Smooth muscle cell (in vitro differentiated cells): ENCODE measurements around the gene PDGFRB. TPM values are rescaled to one million over a fixed set of nuclear protein-coding genes. Genes with fewer than 3 reads are reported as not detected.

ENCODE experiments used
- DNase-seq: peaks from one replicate; lab custom pipeline; 2025; ENCODE audit not compliant: unreplicated experiment; lab: John Stamatoyannopoulos, UW
- H2AFZ ChIP-seq: fragments of 200-600 bp; sonication (generic); 2 replicates; pipeline ENCODE4 v1.6.0; 2016; ENCODE audit warnings: antibody characterized with exemption, low read depth, mild to moderate bottlenecking
- H3F3A ChIP-seq: fragments of 200-600 bp; sonication (generic); 2 replicates; pipeline ENCODE4 v1.6.0; 2017; ENCODE audit warnings: antibody characterized with exemption, low read depth
- H3K27ac ChIP-seq: fragments of 200-600 bp; sonication (generic); 2 replicates; pipeline ENCODE4 v1.5.1; 2016; ENCODE audit warnings: low read depth, mild to moderate bottlenecking
- H3K27me3 ChIP-seq: fragments of 200-600 bp; sonication (generic); 2 replicates; pipeline ENCODE4 v1.6.1; 2016; ENCODE audit warnings: low read depth, mild to moderate bottlenecking
- H3K36me3 ChIP-seq: fragments of 200-600 bp; sonication (generic); 2 replicates; pipeline ENCODE4 v1.5.1; 2016; ENCODE audit warnings: low read depth
- H3K4me1 ChIP-seq: fragments of 200-600 bp; sonication (generic); 2 replicates; pipeline ENCODE4 v1.5.1; 2016; ENCODE audit warnings: low read depth
- H3K4me2 ChIP-seq: fragments of 200-600 bp; sonication (generic); 2 replicates; pipeline ENCODE4 v1.6.0; 2016; ENCODE audit warnings: mild to moderate bottlenecking
- H3K4me3 ChIP-seq: fragments of 200-600 bp; sonication (generic); 2 replicates; pipeline ENCODE4 v1.5.1; 2016; ENCODE audit warnings: mild to moderate bottlenecking
- H3K79me2 ChIP-seq: fragments of 200-600 bp; sonication (generic); 2 replicates; pipeline ENCODE4 v1.6.0; 2016; ENCODE audit warnings: low read depth, mild to moderate bottlenecking
- H3K9ac ChIP-seq: fragments of 200-600 bp; sonication (generic); 2 replicates; pipeline ENCODE4 v1.6.0; 2016; ENCODE audit warnings: low read depth
- H3K9me3 ChIP-seq: fragments of 200-600 bp; sonication (generic); replicated peaks from 2 replicates; pipeline ENCODE4 v1.5.1; 2016; ENCODE audit warnings: low read depth
- H4K20me1 ChIP-seq: fragments of 200-600 bp; sonication (generic); 2 replicates; pipeline ENCODE4 v1.6.0; 2016; ENCODE audit warnings: low read depth
- CTCF ChIP-seq: fragments of 200-600 bp; sonication (generic); IDR thresholded peaks from 2 replicates; pipeline ENCODE4 v1.5.1; 2017; ENCODE audit warnings: borderline replicate concordance, mild to moderate bottlenecking, antibody characterized with exemption; ENCODE audit not compliant: insufficient read depth, poor library complexity, severe bottlenecking
- WGBS: methylation state at CpG from one replicate; pipeline ENCODE4 v1.1.7; 2016; ENCODE audit warnings: low lambda C conversion rate; 5-methylcytosine and 5-hydroxymethylcytosine counted together
- polyA plus RNA-seq: library from polyadenylated mRNA; unstranded; fragments of >200 nt; fragmentation: Nextera tagmentation; extraction: Ambion mirVana; gene quantifications from 2 replicates; pipeline ENCODE4 v1.2.1, GENCODE V29; 2016
- total RNA-seq: library from RNA; depleted of rRNA; stranded (reverse); fragments of >200 nt; gene quantifications from 2 replicates; pipeline ENCODE4 v1.2.3, GENCODE V29; 2014

Gene PDGFRB
- total and polyA plus RNA-seq, 2 experiments from 2014 or later = 370 to 522 TPM

GRCh38 chr5:150195736-150196485 lies 40.3 kb upstream of the PDGFRB start:
- no peak for DNase-seq

DNA sequence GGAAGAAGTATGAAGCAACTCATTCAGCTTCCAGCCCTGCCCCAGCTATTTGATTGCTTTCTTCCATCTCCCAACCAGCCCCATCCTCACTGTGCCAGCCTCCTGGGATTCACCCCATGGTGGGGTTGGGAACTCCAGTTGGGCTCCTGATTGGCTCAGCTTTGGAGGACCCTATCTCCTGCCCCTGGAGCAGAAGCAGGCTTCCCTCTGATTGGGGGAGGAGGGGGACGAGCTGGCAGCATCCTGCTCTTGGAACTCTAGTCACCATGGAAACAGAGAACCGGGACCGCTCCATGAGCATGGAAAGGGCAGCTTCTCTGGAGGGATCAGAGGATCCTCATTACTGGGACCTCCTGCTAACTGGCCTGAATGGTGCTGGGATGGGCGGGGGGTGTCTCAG lies 36.8 kb upstream of the PDGFRB start:
- no peak overlapping the region for H3K4me3 ChIP-seq
- DNase-seq = no peak
- H3F3A ChIP-seq = no peaks in the 10 kb centered on the region
- no peaks in the 10 kb centered on the region for H3K79me2 ChIP-seq
- no peaks in the 10 kb centered on the region for H3K36me3 ChIP-seq
- no peak overlapping the region for H3K9ac ChIP-seq
- peaks cover 7% of the 10 kb centered on the region for H3K4me1 ChIP-seq
- H3K27ac ChIP-seq = no peak overlapping the region
- H4K20me1 ChIP-seq = no peaks in the 10 kb centered on the region
- peaks cover 49% of the 10 kb centered on the region for H3K27me3 ChIP-seq
- no peak for TF ChIP-seq CTCF
- WGBS = 88% methylated on average over 4 of the region's 4 CpGs
- H2AFZ ChIP-seq = no peak overlapping the region
- H3K4me2 ChIP-seq = no peak overlapping the region
- H3K9me3 ChIP-seq = no peaks in the 10 kb centered on the region

More at GRCh38 chr5:150195736-150196485, 40.3 kb upstream of the PDGFRB start:
- H3K27me3 ChIP-seq = peaks cover 26% of the 10 kb centered on the region
- no peak overlapping the region for H3K4me3 ChIP-seq
- no peaks in the 10 kb centered on the region for H4K20me1 ChIP-seq
- H3F3A ChIP-seq = no peaks in the 10 kb centered on the region
- H3K4me1 ChIP-seq = no peaks in the 10 kb centered on the region
- no peak overlapping the region for H3K9ac ChIP-seq
- 90% methylated on average over 9 of the region's 9 CpGs for WGBS
- H3K9me3 ChIP-seq = no peaks in the 10 kb centered on the region
- TF ChIP-seq CTCF = no peak
- H3K79me2 ChIP-seq = no peaks in the 10 kb centered on the region
- no peak overlapping the region for H2AFZ ChIP-seq
- no peaks in the 10 kb centered on the region for H3K36me3 ChIP-seq
- no peak overlapping the region for H3K27ac ChIP-seq
- no peak overlapping the region for H3K4me2 ChIP-seq

DNA sequence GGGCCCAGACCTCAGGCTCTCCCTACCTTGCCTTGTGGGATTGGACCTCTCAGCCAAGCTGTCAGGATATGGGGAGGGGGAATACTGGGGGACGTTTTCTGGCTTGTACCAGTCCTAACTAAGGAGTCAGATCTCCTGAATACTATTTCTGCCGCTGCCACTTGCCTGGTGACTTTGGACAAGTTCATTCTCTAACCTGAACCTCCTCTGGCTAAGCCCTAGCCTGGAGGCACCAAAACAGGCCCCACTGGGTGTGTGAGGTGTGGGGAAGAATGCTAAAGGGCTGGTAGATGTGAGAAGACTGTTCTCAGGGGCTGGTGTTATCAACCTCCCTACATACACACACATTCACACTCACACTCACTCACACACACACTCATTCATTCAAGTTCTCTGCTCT lies 35.3 kb upstream of the PDGFRB start:
- Histone ChIP-seq H3K79me2 (no peaks in the 10 kb centered on the region), H3F3A (no peaks in the 10 kb centered on the region), H3K4me2 (no peak overlapping the region), H3K36me3 (no peaks in the 10 kb centered on the region), H3K9ac (no peak overlapping the region), H4K20me1 (no peaks in the 10 kb centered on the region), H3K4me1 (peaks cover 7% of the 10 kb centered on the region), H3K4me3 (no peak overlapping the region), H3K9me3 (no peaks in the 10 kb centered on the region), H3K27me3 (peaks cover 44% of the 10 kb centered on the region), H3K27ac (no peak overlapping the region), H2AFZ (no peak overlapping the region)
- TF ChIP-seq CTCF = no peak
- 38% methylated on average over 2 of the region's 2 CpGs for WGBS
- DNase-seq = no peak

- no peak overlapping the region for H3K9ac ChIP-seq
- peaks cover 7% of the 10 kb centered on the region for H3K4me1 ChIP-seq
- WGBS = 28% methylated on average over 16 of the region's 16 CpGs
- H3K79me2 ChIP-seq = no peaks in the 10 kb centered on the region
- peak overlapping the region; percentile 80 for H3K4me2 ChIP-seq
- H3K27ac ChIP-seq = no peak overlapping the region
- H3K4me3 ChIP-seq = no peak overlapping the region
- H3F3A ChIP-seq = no peaks in the 10 kb centered on the region
- no peak for TF ChIP-seq CTCF
- no peaks in the 10 kb centered on the region for H3K9me3 ChIP-seq
- H3K36me3 ChIP-seq = no peaks in the 10 kb centered on the region
- H4K20me1 ChIP-seq = no peaks in the 10 kb centered on the region
- no peak overlapping the region for H2AFZ ChIP-seq
- H3K27me3 ChIP-seq = peaks cover 44% of the 10 kb centered on the region
- DNase-seq = no peak
Measured at GRCh38 chr5:150190503-150190979, 34.9 kb upstream of the PDGFRB start.
